GM19193 (cell line): ENCODE data around the gene TMEM221.

Experiments
- POLR2A ChIP-seq: IDR thresholded peaks from 4 replicates; pipeline ENCODE4 v1.6.1; 2011; ENCODE audit not compliant: insufficient read depth, insufficient read length; ENCODE audit errors: extremely low read depth

TMEM221 gene

GRCh38 chr19:17460372-17461230 lies 12.1 kb upstream of the TMEM221 start, which contains the start of gene NXNL1:
NXNL1 (minus strand) TSS chr19:17460926; CDS start chr19:17460869, 57 bp downstream.
- no peak for TF ChIP-seq POLR2A

DNA sequence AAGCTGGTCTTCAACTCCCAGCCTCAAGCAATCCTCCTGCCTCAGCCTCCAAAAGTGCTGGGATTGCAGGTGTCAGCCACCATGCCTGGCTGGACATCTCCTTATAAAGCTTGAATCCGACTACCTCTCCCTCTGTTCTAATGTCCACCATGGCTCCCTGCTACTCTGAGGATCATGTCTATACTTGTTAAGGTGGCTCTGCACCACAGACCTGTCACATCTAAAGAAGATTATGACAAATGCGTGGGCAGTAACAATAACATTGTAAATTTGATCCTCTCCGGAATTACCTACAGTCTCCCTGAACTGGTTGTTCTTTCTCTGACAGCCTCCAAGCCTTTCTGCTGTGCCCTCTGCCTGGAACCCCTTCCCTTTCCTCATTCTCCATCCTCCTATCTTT lies 10.5 kb upstream of the TMEM221 start:
- TF ChIP-seq POLR2A: no peak

- TF ChIP-seq POLR2A: no peak
Measured at GRCh38 chr19:17457616-17458015, 9.1 kb upstream of the TMEM221 start.

DNA sequence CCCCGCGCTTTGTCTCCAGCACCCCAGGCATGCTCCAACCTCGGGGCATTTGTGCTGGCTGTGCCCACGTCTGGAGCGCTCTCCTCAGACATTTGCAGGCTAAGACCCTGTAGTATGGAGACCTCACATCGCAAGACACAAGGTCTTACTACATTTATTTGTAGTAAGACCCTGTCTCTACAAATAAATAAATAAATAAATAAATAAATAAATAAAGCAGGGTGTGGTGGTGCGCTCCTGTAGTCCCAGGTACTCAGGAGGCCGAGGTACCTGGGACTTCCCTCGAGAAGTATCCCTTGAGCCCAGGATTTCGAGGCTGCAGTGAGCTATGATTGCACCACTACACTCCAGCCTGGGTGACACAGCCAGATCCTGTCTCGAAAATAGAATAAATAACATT lies 7.7 kb upstream of the TMEM221 start:
- no peak for TF ChIP-seq POLR2A

DNA sequence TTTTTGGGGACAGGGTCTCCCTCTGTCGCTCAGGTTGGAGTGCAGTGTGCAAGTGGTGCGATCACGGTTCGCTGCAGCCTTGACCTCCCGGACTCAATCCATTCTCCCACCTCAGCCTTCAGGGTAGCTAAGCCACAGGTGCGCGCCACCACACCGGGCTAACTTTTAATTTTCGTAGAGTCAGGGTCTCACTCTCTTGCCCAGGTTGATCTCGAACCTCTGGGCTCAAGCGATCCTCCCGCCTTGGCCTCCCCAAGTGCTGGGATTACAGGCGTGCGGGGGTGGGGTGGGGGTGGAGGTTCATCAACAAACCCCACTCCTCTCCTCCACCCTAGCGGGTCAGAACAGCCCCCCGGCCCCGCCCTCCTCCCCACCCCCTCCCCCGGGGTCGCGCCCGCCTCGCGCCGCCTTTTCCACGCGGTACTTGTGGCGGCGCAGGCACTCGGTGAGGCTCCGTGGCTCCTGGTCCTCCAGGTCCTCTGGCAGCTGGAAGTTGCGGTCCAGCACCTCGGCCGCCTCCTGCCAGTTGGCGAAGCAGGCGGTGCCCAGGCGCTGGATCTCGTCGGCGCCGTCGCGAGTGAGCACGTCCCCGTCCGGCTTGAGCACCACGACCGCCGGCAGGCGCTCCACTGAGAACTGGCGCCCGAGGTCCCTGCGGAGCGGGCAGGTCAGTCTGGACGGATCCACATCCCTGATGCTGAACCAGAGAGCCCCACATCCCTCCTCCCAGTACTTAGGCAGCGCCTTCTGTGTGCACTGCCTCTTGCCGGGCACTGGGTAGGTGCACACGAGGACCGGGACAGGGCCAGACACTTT lies 7.0 kb upstream of the TMEM221 start:
- TF ChIP-seq POLR2A: no peak

GRCh38 chr19:17454576-17455071 lies 6.2 kb upstream of the TMEM221 start:
- TF ChIP-seq POLR2A: no peak

DNA sequence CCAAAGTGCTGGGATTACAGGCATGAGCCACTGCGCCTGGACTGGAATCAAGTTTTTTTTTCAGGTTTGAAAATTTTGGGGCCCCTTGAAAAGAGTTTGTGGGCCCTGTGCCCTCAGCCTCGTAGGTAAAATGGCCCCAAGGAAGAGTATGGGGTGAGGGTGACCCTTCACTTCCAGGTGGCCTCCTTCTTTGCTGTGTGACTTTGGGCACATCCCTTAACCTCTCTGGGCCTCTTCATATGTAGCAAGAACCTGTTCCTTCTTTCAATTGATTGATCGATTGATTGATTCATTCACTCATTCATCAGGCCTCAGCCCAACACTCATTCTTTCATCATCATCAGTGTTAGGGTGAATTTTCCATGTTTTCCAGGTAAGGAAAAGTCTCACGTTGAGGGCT lies 3.4 kb upstream of the TMEM221 start:
- TF ChIP-seq POLR2A: no peak

GRCh38 chr19:17450264-17451075 lies 2.0 kb upstream of the TMEM221 start:
- no peak for TF ChIP-seq POLR2A

GRCh38 chr19:17447704-17448130 lies 751 bp downstream of the TMEM221 start:
- TF ChIP-seq POLR2A: no peak

DNA sequence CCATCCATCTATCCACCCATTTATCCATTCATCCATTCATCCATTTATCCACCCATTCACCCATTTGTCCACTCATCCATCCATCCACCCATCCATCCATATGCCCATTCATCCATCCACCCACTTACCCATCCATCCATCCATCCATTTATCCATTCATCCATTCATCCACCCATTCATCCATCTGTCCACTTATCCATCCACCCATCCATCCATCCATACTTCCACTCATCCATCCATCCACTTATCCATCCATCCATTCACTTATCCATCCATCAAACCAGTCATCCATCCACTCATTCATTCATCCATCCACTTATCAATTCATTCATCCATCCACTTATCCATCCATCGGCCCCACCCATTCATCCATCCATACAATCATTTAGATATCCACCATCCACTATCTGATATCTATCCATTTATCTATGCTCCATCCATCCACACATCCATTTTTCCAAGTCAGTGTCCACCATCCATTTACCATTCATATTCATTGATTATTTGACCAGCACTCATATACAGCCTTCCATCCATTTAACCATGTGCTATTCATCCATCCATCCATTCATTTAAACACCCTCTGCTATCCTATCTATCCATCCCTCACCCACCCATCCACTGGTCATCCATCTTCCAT lies 2.8 kb downstream of the TMEM221 start:
- TF ChIP-seq POLR2A: no peak

DNA sequence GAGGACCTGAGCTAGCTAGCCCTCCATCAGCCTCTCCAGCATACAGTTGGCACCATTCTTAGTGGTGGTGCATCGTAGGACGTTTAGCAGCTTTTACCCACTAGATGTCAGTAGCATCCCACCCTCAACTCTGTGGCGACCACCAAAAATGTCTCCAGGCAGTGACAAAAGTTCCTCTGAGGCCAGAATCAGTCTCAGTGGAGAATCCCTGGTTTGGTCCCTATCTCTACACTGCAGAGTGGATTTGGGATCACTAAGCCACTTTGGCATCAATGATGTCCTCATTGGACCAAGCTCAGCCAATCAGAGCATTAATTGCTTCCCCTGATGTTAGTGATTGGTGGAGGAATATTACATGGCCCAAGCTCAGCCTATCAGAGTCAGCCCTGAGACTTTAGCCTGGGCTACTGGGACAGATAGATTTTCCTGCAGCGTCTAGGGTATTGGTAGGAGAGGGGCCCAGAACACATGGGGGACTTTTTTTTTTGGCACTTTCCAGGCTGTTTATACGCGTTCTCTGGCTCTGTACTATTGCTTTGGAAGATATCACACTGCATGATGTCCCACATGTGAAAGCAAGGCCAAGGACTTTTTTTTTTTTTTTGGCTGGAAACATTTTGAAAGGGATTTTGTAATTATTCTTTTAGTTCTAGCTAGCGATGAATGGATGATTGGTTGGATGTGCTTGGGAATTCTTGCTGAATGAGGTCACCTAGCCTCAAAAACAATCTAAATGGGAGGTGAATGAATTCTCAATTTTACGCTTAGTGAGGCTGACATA lies 7.0 kb downstream of the TMEM221 start:
- no peak for TF ChIP-seq POLR2A

- TF ChIP-seq POLR2A: no peak
Measured at GRCh38 chr19:17436874-17437267, 11.6 kb downstream of the TMEM221 start.

GRCh38 chr19:17436094-17436873 lies 12.2 kb downstream of the TMEM221 start:
- no peak for TF ChIP-seq POLR2A
